Activated naive CD8-positive, alpha-beta T cell treated with anti-CD3 and anti-CD28 coated beads, Interleukin-2, amount 10 ng/mL, durations not matched to agents 7 days and 5 days (primary cell): ENCODE measurements around the gene CDC16. TPM values are rescaled to one million over a fixed set of nuclear protein-coding genes. Genes with fewer than 3 reads are reported as not detected.
"Not testable (repeated sequence)": the region's sequence is repeated elsewhere in the genome, so short reads cannot be mapped to it uniquely, and the experiment has no call there.

ENCODE experiments used
- ATAC-seq: fragments of 150-1000 bp; cut with Tn5 transposase; one replicate; pipeline ENCODE4 v1.10.0; 2021; ENCODE audit warnings: low read depth, moderate library complexity
- POLR2A ChIA-PET: fragments of 350-600 bp; sonication (Branson Sonifier 250); formaldehyde crosslinking; loops from one replicate; lab custom pipeline; 2021; ENCODE audit warnings: antibody characterized with exemption; lab: Charles Lee
- DNase-seq: peaks from one replicate; pipeline ENCODE4 v3.0.0; 2021
- H3K27ac Mint-ChIP-seq: one replicate; pipeline ENCODE4 v1.8.0; 2022; ENCODE audit warnings: mild to moderate bottlenecking, mixed read lengths
- H3K27me3 Mint-ChIP-seq: one replicate; pipeline ENCODE4 v1.8.0; 2022; ENCODE audit warnings: mild to moderate bottlenecking, moderate library complexity, mixed read lengths
- H3K36me3 Mint-ChIP-seq: one replicate; pipeline ENCODE4 v1.8.0; 2021; ENCODE audit warnings: mild to moderate bottlenecking, mixed read lengths
- H3K4me1 Mint-ChIP-seq: one replicate; pipeline ENCODE4 v1.8.0; 2021; ENCODE audit warnings: mixed read lengths
- H3K4me3 Mint-ChIP-seq: one replicate; pipeline ENCODE4 v1.8.0; 2022; ENCODE audit warnings: mild to moderate bottlenecking, moderate library complexity, mixed read lengths
- H3K9me3 Mint-ChIP-seq: one replicate; pipeline ENCODE4 v1.8.0; 2021; ENCODE audit warnings: mixed read lengths
- total RNA-seq, 2 experiments: library from RNA; stranded (reverse); gene quantifications; one replicate each; pipeline ENCODE4 v1.2.3, GENCODE V29; 2021

The CDC16 gene, protein sequence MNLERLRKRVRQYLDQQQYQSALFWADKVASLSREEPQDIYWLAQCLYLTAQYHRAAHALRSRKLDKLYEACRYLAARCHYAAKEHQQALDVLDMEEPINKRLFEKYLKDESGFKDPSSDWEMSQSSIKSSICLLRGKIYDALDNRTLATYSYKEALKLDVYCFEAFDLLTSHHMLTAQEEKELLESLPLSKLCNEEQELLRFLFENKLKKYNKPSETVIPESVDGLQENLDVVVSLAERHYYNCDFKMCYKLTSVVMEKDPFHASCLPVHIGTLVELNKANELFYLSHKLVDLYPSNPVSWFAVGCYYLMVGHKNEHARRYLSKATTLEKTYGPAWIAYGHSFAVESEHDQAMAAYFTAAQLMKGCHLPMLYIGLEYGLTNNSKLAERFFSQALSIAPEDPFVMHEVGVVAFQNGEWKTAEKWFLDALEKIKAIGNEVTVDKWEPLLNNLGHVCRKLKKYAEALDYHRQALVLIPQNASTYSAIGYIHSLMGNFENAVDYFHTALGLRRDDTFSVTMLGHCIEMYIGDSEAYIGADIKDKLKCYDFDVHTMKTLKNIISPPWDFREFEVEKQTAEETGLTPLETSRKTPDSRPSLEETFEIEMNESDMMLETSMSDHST
- 10 to 100 TPM; 91.1 to 99.7 TPM for total RNA-seq

DNA sequence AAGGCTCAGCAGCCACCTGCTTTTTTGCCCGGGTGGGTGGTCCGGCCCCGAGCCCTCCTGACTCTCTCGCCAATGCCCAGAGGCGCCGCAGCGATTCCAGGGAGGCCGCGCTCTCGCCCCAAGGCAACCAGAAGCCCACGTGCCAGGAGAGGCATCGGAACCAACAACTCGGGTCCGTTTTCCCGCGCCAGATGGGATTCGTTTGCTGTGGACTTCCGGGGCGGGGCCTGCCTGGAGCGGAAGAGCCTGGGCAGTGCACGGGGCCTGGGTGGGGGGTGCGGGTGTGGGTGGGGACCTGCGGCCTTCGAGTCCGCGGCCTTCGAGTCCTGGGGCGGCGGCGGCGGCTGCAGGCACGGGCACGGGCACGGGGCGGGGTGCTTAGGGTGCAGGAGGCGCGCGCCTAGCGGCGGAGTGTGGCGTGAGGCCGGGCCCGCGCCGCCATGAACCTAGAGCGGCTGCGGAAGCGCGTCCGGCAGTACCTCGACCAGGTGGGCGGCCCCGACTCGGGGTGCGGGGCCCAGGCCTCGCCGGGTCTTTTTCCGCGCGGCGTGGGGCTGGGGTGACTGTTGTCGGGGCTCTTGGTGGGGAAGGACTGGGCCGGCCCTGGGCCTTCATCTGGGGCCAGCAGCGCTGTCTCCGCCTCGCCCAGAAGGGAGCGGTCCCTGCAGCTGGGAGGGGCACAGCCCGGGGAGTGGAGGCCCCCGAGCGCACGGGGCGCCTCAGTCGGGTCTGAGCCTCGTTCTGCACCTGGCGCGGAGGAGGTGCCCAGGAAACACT lies at the start of gene CDC16:
Gene CDC16, plus strand, starts transcription at position 253 of the 777 bp plus-strand sequence. Its CDS starts 188 bp downstream, at position 441.
- POLR2A ChIA-PET: interaction anchor here (0.6 kb wide), 1 partner anchor 15 kb away, joined by 4 read pairs; no protein-coding TSS in a partner anchor
- H3K9me3 Mint-ChIP-seq: no peaks in the 10 kb centered on the region
- peak; percentile 92 for ATAC-seq

GRCh38 chr13:114185182-114185971 lies 49.3 kb upstream of the CDC16 start:
- Mint-ChIP-seq H3K36me3 (peaks cover 7% of the 10 kb centered on the region), H3K9me3 (peaks cover 20% of the 10 kb centered on the region), H3K27ac (no peak overlapping the region), H3K4me3 (no peak overlapping the region), H3K27me3 (peaks cover 6% of the 10 kb centered on the region), H3K4me1 (peaks cover 4% of the 10 kb centered on the region)
- ATAC-seq (no peak), DNase-seq (no peak)
- POLR2A ChIA-PET: no interaction called here

More for the DNA sequence above, at the start of gene CDC16:
- Mint-ChIP-seq H3K36me3 (peaks cover 13% of the 10 kb centered on the region), H3K27ac (peak within 1 kb of the TSS; percentile 80), H3K4me3 (peak within 1 kb of the TSS; percentile 86), H3K27me3 (no peaks in the 10 kb centered on the region), H3K4me1 (peaks cover 22% of the 10 kb centered on the region)
- peak; percentile 87 for DNase-seq

DNA sequence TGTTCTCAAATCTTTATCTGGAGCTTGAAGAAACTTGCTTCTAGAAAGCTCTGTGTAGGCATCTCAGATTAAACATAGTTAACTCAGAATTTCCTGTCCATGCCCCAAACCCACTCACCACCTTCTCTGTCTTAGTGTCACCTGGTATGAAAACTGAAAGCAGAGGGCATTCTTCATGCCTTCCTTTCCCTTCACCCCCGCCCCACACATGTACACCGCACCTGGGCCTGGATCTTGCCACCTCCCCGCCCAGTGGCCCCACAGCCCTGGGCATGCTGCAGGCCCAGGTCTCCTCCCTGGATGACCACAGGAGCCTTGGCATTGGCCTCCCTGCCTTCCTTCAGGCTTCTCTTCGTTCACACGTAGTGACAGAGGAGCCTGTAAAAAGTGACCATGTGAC lies 39.8 kb upstream of the CDC16 start:
- POLR2A ChIA-PET: no interaction called here
- Mint-ChIP-seq H3K4me1 (peaks cover 2% of the 10 kb centered on the region), H3K36me3 (peaks cover 3% of the 10 kb centered on the region), H3K9me3 (peaks cover 8% of the 10 kb centered on the region), H3K27ac (no peak overlapping the region), H3K27me3 (peaks cover 12% of the 10 kb centered on the region), H3K4me3 (no peak overlapping the region)
- DNase-seq: no peak
- no peak for ATAC-seq

- ATAC-seq (no peak), DNase-seq (no peak)
- H3K27ac Mint-ChIP-seq: no peak overlapping the region
- H3K27me3 Mint-ChIP-seq: peaks cover 4% of the 10 kb centered on the region
- POLR2A ChIA-PET: no interaction called here
- peaks cover 3% of the 10 kb centered on the region for H3K9me3 Mint-ChIP-seq
- no peaks in the 10 kb centered on the region for H3K36me3 Mint-ChIP-seq
- H3K4me3 Mint-ChIP-seq: no peak overlapping the region
- peaks cover 2% of the 10 kb centered on the region for H3K4me1 Mint-ChIP-seq
These were observed 38.1 kb upstream of the CDC16 start for GRCh38 chr13:114196629-114197028.

DNA sequence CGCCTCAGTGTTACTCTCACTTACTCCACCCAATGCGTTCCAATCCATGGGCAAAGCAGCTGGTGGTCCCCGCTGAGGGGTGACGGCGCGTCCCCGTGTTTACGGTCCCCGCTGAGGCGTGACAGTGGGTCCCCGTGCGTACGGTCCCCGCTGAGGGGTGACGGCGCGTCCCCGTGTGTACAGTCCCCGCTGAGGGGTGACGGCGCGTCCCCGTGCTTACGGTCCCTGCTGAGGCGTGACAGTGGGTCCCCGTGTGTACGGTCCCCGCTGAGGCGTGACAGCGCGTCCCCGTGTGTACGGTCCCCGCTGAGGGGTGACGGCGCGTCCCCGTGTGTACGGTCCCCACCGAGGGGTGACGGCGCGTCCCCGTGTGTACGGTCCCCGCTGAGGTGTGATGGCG lies 36.1 kb upstream of the CDC16 start:
- POLR2A ChIA-PET: no interaction called here
- Mint-ChIP-seq H3K27me3 (peaks cover 4% of the 10 kb centered on the region), H3K27ac (no peak overlapping the region), H3K4me1 (peaks cover 7% of the 10 kb centered on the region), H3K9me3 (peaks cover 3% of the 10 kb centered on the region), H3K36me3 (no peaks in the 10 kb centered on the region), H3K4me3 (no peak overlapping the region)
- DNase-seq (no peak), ATAC-seq (no peak)

- H3K27ac Mint-ChIP-seq, H3K9me3 Mint-ChIP-seq, ATAC-seq, DNase-seq, H3K27me3 Mint-ChIP-seq, H3K36me3 Mint-ChIP-seq, H3K4me3 Mint-ChIP-seq, POLR2A ChIA-PET: not testable (repeated sequence)
- H3K4me1 Mint-ChIP-seq: peaks cover 11% of the 10 kb centered on the region
These were observed 35.2 kb upstream of the CDC16 start for GRCh38 chr13:114199526-114199925.

DNA sequence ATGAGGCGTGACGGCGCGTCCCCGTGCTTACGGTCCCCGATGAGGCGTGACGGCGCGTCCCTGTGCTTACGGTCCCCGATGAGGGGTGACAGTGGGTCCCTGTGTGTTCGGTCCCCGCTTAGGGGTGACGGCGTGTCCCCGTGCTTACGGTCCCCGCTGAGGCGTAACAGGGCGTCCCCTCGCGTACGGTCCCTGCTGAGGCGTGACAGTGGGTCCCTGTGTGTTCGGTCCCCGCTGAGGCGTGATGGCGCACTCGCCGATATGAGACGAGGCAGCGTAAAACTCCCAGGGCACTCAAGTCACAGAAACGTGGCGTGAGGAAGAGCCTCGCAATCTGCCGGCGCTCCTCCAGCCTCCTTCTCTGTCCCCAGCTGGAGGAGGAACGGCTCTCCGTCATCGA lies 34.7 kb upstream of the CDC16 start:
- Mint-ChIP-seq H3K4me3 (no peak overlapping the region), H3K4me1 (peaks cover 11% of the 10 kb centered on the region), H3K9me3 (peaks cover 3% of the 10 kb centered on the region), H3K36me3 (peaks cover 1% of the 10 kb centered on the region), H3K27me3 (peaks cover 4% of the 10 kb centered on the region), H3K27ac (no peak overlapping the region)
- DNase-seq: no peak
- ATAC-seq: no peak
- POLR2A ChIA-PET: no interaction called here

GRCh38 chr13:114200399-114200911 lies 34.2 kb upstream of the CDC16 start:
- Mint-ChIP-seq H3K27ac (no peak overlapping the region), H3K4me3 (no peak overlapping the region), H3K27me3 (peaks cover 4% of the 10 kb centered on the region), H3K36me3 (peaks cover 1% of the 10 kb centered on the region), H3K9me3 (peaks cover 3% of the 10 kb centered on the region), H3K4me1 (peaks cover 11% of the 10 kb centered on the region)
- ATAC-seq (no peak), DNase-seq (no peak)
- POLR2A ChIA-PET: no interaction called here

DNA sequence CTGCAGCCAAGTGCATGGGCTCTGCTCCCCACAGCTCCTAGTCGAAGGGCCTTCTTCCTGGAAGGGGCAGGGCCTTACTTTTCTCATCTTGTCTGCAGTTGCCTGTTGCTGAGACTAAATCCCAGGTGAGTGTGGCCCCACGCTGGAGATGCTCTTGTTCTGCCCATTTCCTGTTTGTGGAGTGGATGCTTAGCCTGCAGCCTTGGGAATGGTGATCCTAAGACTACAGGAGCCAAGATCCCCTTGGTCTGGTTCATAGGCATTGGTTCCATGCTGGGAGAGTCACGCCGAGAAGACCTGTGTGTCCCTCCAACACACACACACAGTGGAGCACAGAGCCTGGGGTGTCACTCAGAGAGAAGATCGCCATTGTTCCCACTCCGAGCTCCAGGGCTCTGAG lies 32.1 kb upstream of the CDC16 start:
- H3K27ac Mint-ChIP-seq: no peak overlapping the region
- POLR2A ChIA-PET: no interaction called here

DNA sequence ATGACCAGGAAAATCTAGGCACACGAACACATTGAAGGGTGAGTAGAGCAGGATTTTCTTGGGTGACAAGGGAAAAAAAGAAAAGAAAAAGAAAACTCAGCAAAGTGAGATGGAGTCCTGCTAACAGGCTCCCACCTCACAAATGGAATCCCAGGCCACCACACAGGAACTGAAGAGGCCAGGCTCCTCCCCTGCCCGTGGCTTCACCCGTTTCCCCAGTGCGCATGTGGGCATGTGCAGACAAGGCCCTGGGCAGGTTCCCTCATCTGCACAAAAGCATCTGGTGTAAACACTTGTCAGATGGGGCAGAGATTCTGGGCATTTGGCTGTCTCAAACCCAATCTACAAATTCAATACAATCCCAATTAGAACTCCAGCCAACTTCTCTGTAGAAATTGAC lies 31.2 kb upstream of the CDC16 start:
- peaks cover 10% of the 10 kb centered on the region for H3K9me3 Mint-ChIP-seq
- H3K27ac Mint-ChIP-seq: no peak overlapping the region
- DNase-seq: no peak
- ATAC-seq: no peak
- H3K36me3 Mint-ChIP-seq: peaks cover 5% of the 10 kb centered on the region
- no peak overlapping the region for H3K4me3 Mint-ChIP-seq
- POLR2A ChIA-PET: no interaction called here
- H3K27me3 Mint-ChIP-seq: peaks cover under 1% of the 10 kb centered on the region
- peaks cover 12% of the 10 kb centered on the region for H3K4me1 Mint-ChIP-seq

More for the DNA sequence above, 32.1 kb upstream of the CDC16 start:
- Mint-ChIP-seq H3K36me3 (peaks cover 5% of the 10 kb centered on the region), H3K27me3 (peaks cover 3% of the 10 kb centered on the region), H3K9me3 (peaks cover 10% of the 10 kb centered on the region), H3K4me3 (no peak overlapping the region), H3K4me1 (peaks cover 12% of the 10 kb centered on the region)
- DNase-seq (no peak), ATAC-seq (no peak)

DNA sequence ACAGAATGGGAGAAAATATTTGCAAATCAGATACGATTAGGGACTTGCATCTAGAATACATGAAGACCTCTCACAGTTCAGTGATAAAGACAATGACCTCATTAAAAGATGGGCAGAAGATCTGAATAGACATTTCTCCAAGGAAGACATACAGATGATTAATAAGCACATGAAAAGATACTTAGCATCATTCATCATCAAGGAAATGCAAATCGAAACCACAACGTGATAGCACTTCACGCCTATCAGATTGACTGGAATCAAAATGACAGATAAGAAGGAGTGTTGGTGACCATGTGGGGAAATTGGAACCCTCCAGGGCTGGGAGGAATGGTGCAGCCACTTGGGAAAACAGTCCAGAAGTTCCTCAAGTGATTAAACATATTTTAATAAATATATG lies 29.8 kb upstream of the CDC16 start:
- peaks cover 4% of the 10 kb centered on the region for H3K27me3 Mint-ChIP-seq
- no peak overlapping the region for H3K27ac Mint-ChIP-seq
- peaks cover 11% of the 10 kb centered on the region for H3K9me3 Mint-ChIP-seq
- ATAC-seq: no peak
- H3K4me1 Mint-ChIP-seq: peaks cover 12% of the 10 kb centered on the region
- POLR2A ChIA-PET: no interaction called here
- H3K4me3 Mint-ChIP-seq: no peak overlapping the region
- no peak for DNase-seq
- peaks cover 5% of the 10 kb centered on the region for H3K36me3 Mint-ChIP-seq

DNA sequence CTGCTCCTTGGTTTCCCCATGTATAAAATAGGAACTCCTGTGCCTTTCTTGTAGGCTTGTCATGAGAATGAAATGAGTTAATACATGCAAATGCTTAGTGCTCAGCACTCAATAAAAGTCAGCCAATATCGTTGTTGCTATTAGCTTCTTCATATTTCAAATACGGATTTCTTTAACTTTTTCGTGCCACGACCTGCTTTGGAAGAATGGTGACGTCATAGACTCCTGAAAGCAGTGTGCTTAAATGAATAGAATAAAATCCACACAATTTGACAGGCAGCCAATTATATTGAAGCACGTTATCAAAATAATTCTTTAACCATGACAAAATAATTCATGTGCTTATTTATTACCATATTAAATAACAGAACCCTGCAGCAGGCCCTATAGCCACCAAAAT lies 26.6 kb upstream of the CDC16 start:
- DNase-seq (no peak), ATAC-seq (no peak)
- Mint-ChIP-seq H3K27me3 (peaks cover 10% of the 10 kb centered on the region), H3K4me3 (no peak overlapping the region), H3K36me3 (peaks cover 5% of the 10 kb centered on the region), H3K4me1 (peaks cover 14% of the 10 kb centered on the region), H3K9me3 (peaks cover 11% of the 10 kb centered on the region), H3K27ac (no peak overlapping the region)
- POLR2A ChIA-PET: no interaction called here
